ENCODE data around the gene PSMA2.

GRCh38 chr7:42883950-42884349 lies 48.0 kb downstream of the PSMA2 start:
- no peak for TF ChIP-seq EZH2phosphoT487 (IDR thresholded peaks at IDR 0.05; ENCODE audit: insufficient read depth, low read depth)
- no peak for TF ChIP-seq EZH2 (IDR thresholded peaks at IDR 0.05; ENCODE audit: insufficient read depth, poor library complexity, severe bottlenecking)
